A549 (cell line): ENCODE data around the gene CCDC27. TPM values are rescaled to one million over a fixed set of nuclear protein-coding genes. Genes with fewer than 3 reads are reported as not detected.
"Not testable (repeated sequence)": the region's sequence is repeated elsewhere in the genome, so short reads cannot be mapped to it uniquely, and the experiment has no call there.

Source experiments
- ATAC-seq, 2 experiments: fragments of 200-7000 bp in 1 of 2; fragments of >200 bp in 1 of 2; cut with Nextera tagmentation in 1 of 2; cut with Tn5 transposase in 1 of 2; 3 replicates each; pipeline versions ENCODE4 v1.8.0 to v1.9.1; 2018 to 2020; ENCODE audit warnings: mild to moderate bottlenecking in 1 of 2, moderate library complexity in 1 of 2
- CTCF ChIA-PET: fragments of 300-600 bp; sonication (Branson Sonifier 250); formaldehyde crosslinking; extraction: SDS; loops from one replicate; lab custom pipeline; 2021; ENCODE audit warnings: antibody characterized with exemption, inconsistent platforms; lab: Yijun Ruan, JAX
- POLR2A ChIA-PET: fragments of 350-600 bp; formaldehyde crosslinking; extraction: SDS; loops from one replicate; lab custom pipeline; 2021; ENCODE audit warnings: antibody characterized with exemption, inconsistent platforms; lab: Yijun Ruan, JAX
- DNase-seq, 2 experiments: peaks; one replicate each; pipeline versions ENCODE4 v3.0.0 to v3.0.0-alpha.2; 2011 to 2016; ENCODE audit warnings: low read depth in 1 of 2, low spot score in 1 of 2
- FAIRE-seq: peaks from 2 replicates; lab custom pipeline; 2011; peaks lifted over from hg19 to GRCh38; lab: Jason Lieb, UNC
- H3K27ac ChIP-seq, 2 experiments: fragments of >200 bp; sonication (Bioruptor Twin); formaldehyde crosslinking; 3 replicates each; pipeline ENCODE4 v1.5.1; 2016 to 2017
- H3K4me1 ChIP-seq: fragments of >200 bp; sonication (Bioruptor Twin); formaldehyde crosslinking; 3 replicates; pipeline ENCODE4 v1.6.1; 2016
- H3K4me2 ChIP-seq: fragments of >200 bp; sonication (Bioruptor Twin); formaldehyde crosslinking; 3 replicates; pipeline ENCODE4 v1.6.1; 2016
- H3K4me3 ChIP-seq: fragments of >200 bp; sonication (Bioruptor Twin); formaldehyde crosslinking; 3 replicates; pipeline ENCODE4 v1.5.1; 2016
- H3K9me3 ChIP-seq: fragments of >200 bp; sonication (Bioruptor Twin); formaldehyde crosslinking; 3 replicates; pipeline ENCODE4 v1.6.1; 2016
- ATOH8 ChIP-seq: fragments of 250-450 bp; sonication (Bioruptor Pico); IDR thresholded peaks from 2 replicates; pipeline ENCODE4 v1.5.0; 2020; ENCODE audit warnings: low read depth, mild to moderate bottlenecking, moderate library complexity
- BHLHE40 ChIP-seq: IDR thresholded peaks from 2 replicates; pipeline ENCODE4 v1.6.1; 2012; ENCODE audit warnings: low read depth, low read length, inconsistent platforms
- CEBPB ChIP-seq, 2 experiments: fragments of >200 bp in 1 of 2; sonication (Bioruptor Twin) in 1 of 2; formaldehyde crosslinking in 1 of 2; IDR thresholded peaks; 2 replicates each; pipeline ENCODE4 v1.6.1; 2012 to 2016
- CHD4 ChIP-seq: fragments of 200-600 bp; sonication (generic); IDR thresholded peaks from 2 replicates; pipeline ENCODE4 v1.6.1; 2016; ENCODE audit warnings: antibody characterized with exemption, mild to moderate bottlenecking, borderline replicate concordance
- E2F6 ChIP-seq: IDR thresholded peaks from 2 replicates; pipeline ENCODE4 v1.6.1; 2012; ENCODE audit warnings: low read depth, borderline replicate concordance
- EHF ChIP-seq: fragments of 250-450 bp; sonication (Bioruptor Pico); IDR thresholded peaks from 2 replicates; pipeline ENCODE4 v1.5.0; 2020; ENCODE audit warnings: mild to moderate bottlenecking
- ELK1 ChIP-seq: fragments of 150-350 bp; IDR thresholded peaks from 2 replicates; pipeline ENCODE4 v1.6.1; 2014; ENCODE audit warnings: low read depth, mild to moderate bottlenecking, low read length
- ESRRA ChIP-seq: fragments of 150-350 bp; IDR thresholded peaks from 2 replicates; pipeline ENCODE4 v1.6.1; 2014; ENCODE audit warnings: mild to moderate bottlenecking, low read length, borderline replicate concordance
- FOSL2 ChIP-seq, 2 experiments: fragments of 450-650 bp in 1 of 2; fragments of >200 bp in 1 of 2; sonication (Bioruptor Twin) in 1 of 2; formaldehyde crosslinking; IDR thresholded peaks; 2 replicates each; pipeline versions ENCODE4 v1.5.0 to v1.6.1; 2016 to 2020; ENCODE audit warnings: mild to moderate bottlenecking in 1 of 2, moderate library complexity in 1 of 2
- FOXS1 ChIP-seq: fragments of 250-450 bp; sonication (Bioruptor Pico); IDR thresholded peaks from 2 replicates; pipeline ENCODE4 v1.5.0; 2020; ENCODE audit warnings: mild to moderate bottlenecking, moderate library complexity
- HDAC2 ChIP-seq: fragments of 200-600 bp; sonication (generic); IDR thresholded peaks from 2 replicates; pipeline ENCODE4 v1.6.1; 2016
- HES2 ChIP-seq: fragments of >200 bp; sonication (Bioruptor Twin); formaldehyde crosslinking; IDR thresholded peaks from 2 replicates; pipeline ENCODE4 v1.6.1; 2016
- HMGXB4 ChIP-seq: fragments of 250-450 bp; sonication (Bioruptor Pico); IDR thresholded peaks from 2 replicates; pipeline ENCODE4 v1.5.0; 2021; ENCODE audit warnings: mild to moderate bottlenecking, moderate library complexity, borderline replicate concordance
- HOXA7 ChIP-seq: fragments of 250-450 bp; sonication (Bioruptor Pico); IDR thresholded peaks from 2 replicates; pipeline ENCODE4 v1.5.0; 2020; ENCODE audit warnings: mild to moderate bottlenecking, moderate library complexity
- KDM1A ChIP-seq: fragments of 200-600 bp; sonication (generic); IDR thresholded peaks from 2 replicates; pipeline ENCODE4 v1.6.1; 2016; ENCODE audit warnings: low read depth, mild to moderate bottlenecking
- MYC ChIP-seq: IDR thresholded peaks from 2 replicates; pipeline ENCODE4 v1.6.1; 2012; ENCODE audit warnings: mild to moderate bottlenecking, inconsistent platforms, low read length, improper control_type of control experiment, borderline replicate concordance
- NR3C1 ChIP-seq: fragments of >200 bp; sonication (Bioruptor Twin); formaldehyde crosslinking; IDR thresholded peaks from 3 replicates; pipeline ENCODE4 v1.6.1; 2017
- PHF8 ChIP-seq: fragments of 200-600 bp; sonication (generic); IDR thresholded peaks from 2 replicates; pipeline ENCODE4 v1.6.1; 2016; ENCODE audit warnings: low read depth, mild to moderate bottlenecking, antibody characterized with exemption, moderate library complexity, borderline replicate concordance
- POLR2AphosphoS2 ChIP-seq: conservative IDR thresholded peaks from 2 replicates; pipeline ENCODE4 v1.6.1; 2012; ENCODE audit warnings: low read length, improper control_type of control experiment, inconsistent platforms
- RAD21 ChIP-seq, 2 experiments: fragments of >200 bp in 1 of 2; sonication (Bioruptor Twin) in 1 of 2; formaldehyde crosslinking in 1 of 2; IDR thresholded peaks in 1 of 2; conservative IDR thresholded peaks in 1 of 2; 2 replicates in 1 of 2; 3 replicates in 1 of 2; pipeline ENCODE4 v1.6.1; 2012 to 2018; ENCODE audit warnings: inconsistent platforms in 1 of 2
- RCOR1 ChIP-seq: fragments of 150-350 bp; IDR thresholded peaks from 2 replicates; pipeline ENCODE4 v1.6.1; 2014; ENCODE audit warnings: antibody characterized with exemption, low read length, low read depth
- RFX5 ChIP-seq: fragments of 450-650 bp; IDR thresholded peaks from 2 replicates; pipeline ENCODE4 v1.7.1; 2014; ENCODE audit warnings: antibody characterized with exemption, mild to moderate bottlenecking, moderate library complexity
- SMC3 ChIP-seq: fragments of >200 bp; sonication (Bioruptor Twin); formaldehyde crosslinking; IDR thresholded peaks from 3 replicates; pipeline ENCODE4 v1.6.1; 2018; ENCODE audit warnings: inconsistent platforms
- ZC3H11A ChIP-seq: fragments of 450-650 bp; IDR thresholded peaks from 2 replicates; pipeline ENCODE4 v1.6.1; 2014; ENCODE audit warnings: antibody characterized with exemption, mild to moderate bottlenecking
- ZFP36 ChIP-seq: fragments of 450-650 bp; IDR thresholded peaks from 2 replicates; pipeline ENCODE4 v1.6.1; 2014; ENCODE audit warnings: borderline replicate concordance; ENCODE audit not compliant: partially characterized antibody
- ZSCAN20 ChIP-seq: fragments of 250-450 bp; sonication (Bioruptor Pico); IDR thresholded peaks from 2 replicates; pipeline ENCODE4 v1.8.0; 2022; ENCODE audit warnings: mild to moderate bottlenecking, moderate library complexity
- WGBS: methylation state at CpG from one replicate; pipeline ENCODE4 v1.1.6; 2017; ENCODE audit errors: missing lambda C conversion rate; 5-methylcytosine and 5-hydroxymethylcytosine counted together
- polyA plus RNA-seq, 4 experiments: library from polyadenylated mRNA; depleted of rRNA in 3 of 4; stranded (reverse); fragments of >200 nt; fragmentation: RNase III in 1 of 4; extraction: RNeasy Plus Mini Kit Qiagen cat#74134 plus additional on column Dnase treatment in 1 of 4; gene quantifications; 2 replicates in 3 of 4; 3 replicates in 1 of 4; pipeline ENCODE4 v1.2.3, GENCODE V29; 2011 to 2017

Gene CCDC27
- polyA plus RNA-seq, 2 of the 4 experiments (the other 2 are of a cell fraction): not detected

GRCh38 chr1:3807769-3808168 is 55.5 kb downstream of the CCDC27 start:
- ATAC-seq (no peak), DNase-seq (no peak), FAIRE-seq (no peak)
- TF ChIP-seq HMGXB4 (CRISPR knock-in tag) (no peak), KDM1A (no peak), E2F6 (no peak), RFX5 (no peak), POLR2AphosphoS2 (no peak), CEBPB (IDR thresholded peaks at IDR 0.05) (no peak), HDAC2 (no peak), ZC3H11A (no peak), HES2 (no peak), EHF (no peak)
- 65% methylated on average over 4 of the region's 5 CpGs for WGBS
- Histone ChIP-seq H3K4me2 (no peak overlapping the region), H3K4me1 (0 out of 3 replicates have a peak, but pooled peaks cover 3% of the 10 kb centered on the region), H3K27ac (no peak overlapping the region), H3K4me3 (no peak overlapping the region), H3K9me3 (no peaks in the 10 kb centered on the region)
- CTCF ChIA-PET: no interaction called here
- POLR2A ChIA-PET: no interaction called here

- Histone ChIP-seq H3K4me1 (0 out of 3 replicates have a peak, but pooled peaks cover 3% of the 10 kb centered on the region), H3K4me2 (no peak overlapping the region), H3K9me3 (no peaks in the 10 kb centered on the region), H3K4me3 (no peak overlapping the region), H3K27ac (no peak overlapping the region)
- WGBS: 24% methylated on average over 3 of the region's 7 CpGs
- POLR2A ChIA-PET: no interaction called here
- TF ChIP-seq MYC: no peak
- TF ChIP-seq RCOR1: no peak
- TF ChIP-seq CHD4: no peak
- TF ChIP-seq NR3C1: no peak
- peak in 1 of 2 experiments; percentile 33 for DNase-seq
- peak; percentile 58 to 74; a peak in 5 of 6 replicates for ATAC-seq
- FAIRE-seq: no peak
- CTCF ChIA-PET: no interaction called here
Observed at GRCh38 chr1:3809680-3810079, 57.4 kb downstream of the CCDC27 start.

- CTCF ChIA-PET: interaction anchor here (1.4 kb wide), 1 partner anchor 8 kb away, joined by 7 read pairs; no protein-coding TSS in a partner anchor
- not testable (repeated sequence) for DNase-seq, H3K4me3 ChIP-seq, H3K27ac ChIP-seq, H3K9me3 ChIP-seq, FAIRE-seq, H3K4me2 ChIP-seq, H3K4me1 ChIP-seq
- peak; percentile 31 to 65; a peak in 4 of 6 replicates for ATAC-seq
- WGBS: 78% methylated on average over 9 of the region's 9 CpGs
- POLR2A ChIA-PET: interaction anchor here (0.7 kb wide), 1 partner anchor 8 kb away, joined by 3 read pairs; no protein-coding TSS in a partner anchor
Observed at GRCh38 chr1:3810149-3810761, 58.0 kb downstream of the CCDC27 start.

- ChIA-PET CTCF (interaction anchor here (1.4 kb wide), 1 partner anchor 9 kb away, joined by 7 read pairs; no protein-coding TSS in a partner anchor), POLR2A (no interaction called here)
- ATAC-seq (no peak), FAIRE-seq (no peak), DNase-seq (no peak)
- WGBS: 20% methylated on average over 1 of the region's 2 CpGs
- no peak overlapping the region for H3K4me2 ChIP-seq
- H3K4me1 ChIP-seq: 0 out of 3 replicates have a peak, but pooled peaks cover 3% of the 10 kb centered on the region
- no peak overlapping the region for H3K27ac ChIP-seq
- H3K9me3 ChIP-seq: no peaks in the 10 kb centered on the region
- H3K4me3 ChIP-seq: no peak overlapping the region
- TF ChIP-seq ELK1: no peak
- no peak for TF ChIP-seq FOXS1
- TF ChIP-seq BHLHE40: no peak
- no peak for TF ChIP-seq ATOH8 (CRISPR knock-in tag)
- TF ChIP-seq ZSCAN20 (CRISPR knock-in tag): no peak
- no peak for TF ChIP-seq ESRRA
- TF ChIP-seq FOSL2 (IDR thresholded peaks at IDR 0.05): no peak
- no peak for TF ChIP-seq FOSL2 (CRISPR knock-in tag; IDR thresholded peaks at IDR 0.05)
- TF ChIP-seq PHF8: no peak
- no peak for TF ChIP-seq ZFP36
- TF ChIP-seq HES2: no peak
- no peak for TF ChIP-seq SMC3
- TF ChIP-seq HDAC2: no peak
- no peak for TF ChIP-seq RAD21 (conservative IDR thresholded peaks at IDR 0.05 in 1 of 2, IDR thresholded peaks at IDR 0.05 in 1 of 2)
- TF ChIP-seq HOXA7 (CRISPR knock-in tag): no peak
- no peak for TF ChIP-seq KDM1A
Observed at GRCh38 chr1:3811595-3811911, 59.3 kb downstream of the CCDC27 start.
